SK-N-SH (cell line): ENCODE data around the gene LRP1.

Experiments
- FOXJ3 ChIP-seq: sonication (generic); formaldehyde crosslinking; IDR thresholded peaks from 2 replicates; pipeline ENCODE4 v1.5.1; 2020; ENCODE audit warnings: mild to moderate bottlenecking, missing genetic modification reagents
- MXI1 ChIP-seq: IDR thresholded peaks from 2 replicates; pipeline ENCODE4 v1.6.1; 2012; ENCODE audit warnings: mild to moderate bottlenecking, low read depth, low read length, improper control_type of control experiment
- NRF1 ChIP-seq: IDR thresholded peaks from 2 replicates; pipeline ENCODE4 v1.6.1; 2012; ENCODE audit warnings: low read depth, mild to moderate bottlenecking, low read length
- RAD21 ChIP-seq: IDR thresholded peaks from 2 replicates; pipeline ENCODE4 v1.6.1; 2012; ENCODE audit warnings: mild to moderate bottlenecking, low read length
- SIN3A ChIP-seq: IDR thresholded peaks from 2 replicates; pipeline ENCODE4 v1.6.1; 2012; ENCODE audit warnings: low read depth, mild to moderate bottlenecking, low read length, moderate library complexity, borderline replicate concordance
- TAF1 ChIP-seq: IDR thresholded peaks from 2 replicates; pipeline ENCODE4 v1.6.1; 2012; ENCODE audit warnings: low read depth, mild to moderate bottlenecking, low read length, moderate library complexity, borderline replicate concordance
- TF ChIP-seq, protein P1 (sequence below): fragments of 200-600 bp; sonication (generic); IDR thresholded peaks from 2 replicates; pipeline ENCODE4 v1.6.1; 2017; ENCODE audit warnings: antibody characterized with exemption, mild to moderate bottlenecking, moderate library complexity
- TF ChIP-seq, protein P2 (sequence below): IDR thresholded peaks from 2 replicates; pipeline ENCODE4 v1.6.1; 2012; ENCODE audit warnings: mild to moderate bottlenecking, low read depth, low read length, moderate library complexity
- TF ChIP-seq, protein P3 (sequence below): fragments of 150-350 bp; IDR thresholded peaks from 2 replicates; pipeline ENCODE4 v1.6.1; 2017; ENCODE audit warnings: antibody characterized with exemption, low read length, low read depth, borderline replicate concordance

DNA sequence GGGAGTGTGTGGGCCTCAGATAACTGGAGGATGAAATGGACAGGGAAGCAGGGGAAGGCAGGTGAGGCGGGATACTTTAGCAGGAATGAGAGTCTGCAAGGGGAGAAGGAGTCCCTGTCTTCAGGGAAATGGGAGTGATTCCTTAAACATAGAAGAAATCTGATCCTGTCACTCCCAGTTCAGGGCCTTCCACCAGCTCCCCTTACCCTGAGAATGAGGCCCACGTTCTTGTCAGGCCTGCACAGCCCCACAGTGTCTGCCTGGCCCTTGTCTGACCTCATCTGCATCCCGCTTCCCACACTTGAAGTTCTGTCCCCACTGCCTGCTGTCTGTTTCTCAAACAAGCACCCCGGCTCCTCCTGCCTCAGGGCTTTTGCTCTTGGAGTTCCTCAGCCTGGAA is 31.8 kb downstream of the LRP1 start:
- TF ChIP-seq, protein P1, sequence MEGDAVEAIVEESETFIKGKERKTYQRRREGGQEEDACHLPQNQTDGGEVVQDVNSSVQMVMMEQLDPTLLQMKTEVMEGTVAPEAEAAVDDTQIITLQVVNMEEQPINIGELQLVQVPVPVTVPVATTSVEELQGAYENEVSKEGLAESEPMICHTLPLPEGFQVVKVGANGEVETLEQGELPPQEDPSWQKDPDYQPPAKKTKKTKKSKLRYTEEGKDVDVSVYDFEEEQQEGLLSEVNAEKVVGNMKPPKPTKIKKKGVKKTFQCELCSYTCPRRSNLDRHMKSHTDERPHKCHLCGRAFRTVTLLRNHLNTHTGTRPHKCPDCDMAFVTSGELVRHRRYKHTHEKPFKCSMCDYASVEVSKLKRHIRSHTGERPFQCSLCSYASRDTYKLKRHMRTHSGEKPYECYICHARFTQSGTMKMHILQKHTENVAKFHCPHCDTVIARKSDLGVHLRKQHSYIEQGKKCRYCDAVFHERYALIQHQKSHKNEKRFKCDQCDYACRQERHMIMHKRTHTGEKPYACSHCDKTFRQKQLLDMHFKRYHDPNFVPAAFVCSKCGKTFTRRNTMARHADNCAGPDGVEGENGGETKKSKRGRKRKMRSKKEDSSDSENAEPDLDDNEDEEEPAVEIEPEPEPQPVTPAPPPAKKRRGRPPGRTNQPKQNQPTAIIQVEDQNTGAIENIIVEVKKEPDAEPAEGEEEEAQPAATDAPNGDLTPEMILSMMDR = no peak
- no peak for TF ChIP-seq RAD21
- no peak for TF ChIP-seq SIN3A
- TF ChIP-seq FOXJ3 (CRISPR knock-in tag) = no peak
- TF ChIP-seq TAF1 = no peak
- TF ChIP-seq, protein P2, sequence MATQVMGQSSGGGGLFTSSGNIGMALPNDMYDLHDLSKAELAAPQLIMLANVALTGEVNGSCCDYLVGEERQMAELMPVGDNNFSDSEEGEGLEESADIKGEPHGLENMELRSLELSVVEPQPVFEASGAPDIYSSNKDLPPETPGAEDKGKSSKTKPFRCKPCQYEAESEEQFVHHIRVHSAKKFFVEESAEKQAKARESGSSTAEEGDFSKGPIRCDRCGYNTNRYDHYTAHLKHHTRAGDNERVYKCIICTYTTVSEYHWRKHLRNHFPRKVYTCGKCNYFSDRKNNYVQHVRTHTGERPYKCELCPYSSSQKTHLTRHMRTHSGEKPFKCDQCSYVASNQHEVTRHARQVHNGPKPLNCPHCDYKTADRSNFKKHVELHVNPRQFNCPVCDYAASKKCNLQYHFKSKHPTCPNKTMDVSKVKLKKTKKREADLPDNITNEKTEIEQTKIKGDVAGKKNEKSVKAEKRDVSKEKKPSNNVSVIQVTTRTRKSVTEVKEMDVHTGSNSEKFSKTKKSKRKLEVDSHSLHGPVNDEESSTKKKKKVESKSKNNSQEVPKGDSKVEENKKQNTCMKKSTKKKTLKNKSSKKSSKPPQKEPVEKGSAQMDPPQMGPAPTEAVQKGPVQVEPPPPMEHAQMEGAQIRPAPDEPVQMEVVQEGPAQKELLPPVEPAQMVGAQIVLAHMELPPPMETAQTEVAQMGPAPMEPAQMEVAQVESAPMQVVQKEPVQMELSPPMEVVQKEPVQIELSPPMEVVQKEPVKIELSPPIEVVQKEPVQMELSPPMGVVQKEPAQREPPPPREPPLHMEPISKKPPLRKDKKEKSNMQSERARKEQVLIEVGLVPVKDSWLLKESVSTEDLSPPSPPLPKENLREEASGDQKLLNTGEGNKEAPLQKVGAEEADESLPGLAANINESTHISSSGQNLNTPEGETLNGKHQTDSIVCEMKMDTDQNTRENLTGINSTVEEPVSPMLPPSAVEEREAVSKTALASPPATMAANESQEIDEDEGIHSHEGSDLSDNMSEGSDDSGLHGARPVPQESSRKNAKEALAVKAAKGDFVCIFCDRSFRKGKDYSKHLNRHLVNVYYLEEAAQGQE = no peak
- TF ChIP-seq NRF1 = no peak
- no peak for TF ChIP-seq MXI1
- TF ChIP-seq, protein P3, sequence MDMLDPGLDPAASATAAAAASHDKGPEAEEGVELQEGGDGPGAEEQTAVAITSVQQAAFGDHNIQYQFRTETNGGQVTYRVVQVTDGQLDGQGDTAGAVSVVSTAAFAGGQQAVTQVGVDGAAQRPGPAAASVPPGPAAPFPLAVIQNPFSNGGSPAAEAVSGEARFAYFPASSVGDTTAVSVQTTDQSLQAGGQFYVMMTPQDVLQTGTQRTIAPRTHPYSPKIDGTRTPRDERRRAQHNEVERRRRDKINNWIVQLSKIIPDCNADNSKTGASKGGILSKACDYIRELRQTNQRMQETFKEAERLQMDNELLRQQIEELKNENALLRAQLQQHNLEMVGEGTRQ = no peak
